Smooth muscle cell (in vitro differentiated cells): ENCODE results near the gene NKIRAS2. TPM values are rescaled to one million over a fixed set of nuclear protein-coding genes. Genes with fewer than 3 reads are reported as not detected.

Experiments
- DNase-seq: peaks from one replicate; lab custom pipeline; 2025; ENCODE audit not compliant: unreplicated experiment; lab: John Stamatoyannopoulos, UW
- H2AFZ ChIP-seq: fragments of 200-600 bp; sonication (generic); 2 replicates; pipeline ENCODE4 v1.6.0; 2016; ENCODE audit warnings: antibody characterized with exemption, low read depth, mild to moderate bottlenecking
- H3F3A ChIP-seq: fragments of 200-600 bp; sonication (generic); 2 replicates; pipeline ENCODE4 v1.6.0; 2017; ENCODE audit warnings: antibody characterized with exemption, low read depth
- H3K27ac ChIP-seq: fragments of 200-600 bp; sonication (generic); 2 replicates; pipeline ENCODE4 v1.5.1; 2016; ENCODE audit warnings: low read depth, mild to moderate bottlenecking
- H3K27me3 ChIP-seq: fragments of 200-600 bp; sonication (generic); 2 replicates; pipeline ENCODE4 v1.6.1; 2016; ENCODE audit warnings: low read depth, mild to moderate bottlenecking
- H3K36me3 ChIP-seq: fragments of 200-600 bp; sonication (generic); 2 replicates; pipeline ENCODE4 v1.5.1; 2016; ENCODE audit warnings: low read depth
- H3K4me1 ChIP-seq: fragments of 200-600 bp; sonication (generic); 2 replicates; pipeline ENCODE4 v1.5.1; 2016; ENCODE audit warnings: low read depth
- H3K4me2 ChIP-seq: fragments of 200-600 bp; sonication (generic); 2 replicates; pipeline ENCODE4 v1.6.0; 2016; ENCODE audit warnings: mild to moderate bottlenecking
- H3K4me3 ChIP-seq: fragments of 200-600 bp; sonication (generic); 2 replicates; pipeline ENCODE4 v1.5.1; 2016; ENCODE audit warnings: mild to moderate bottlenecking
- H3K79me2 ChIP-seq: fragments of 200-600 bp; sonication (generic); 2 replicates; pipeline ENCODE4 v1.6.0; 2016; ENCODE audit warnings: low read depth, mild to moderate bottlenecking
- H3K9ac ChIP-seq: fragments of 200-600 bp; sonication (generic); 2 replicates; pipeline ENCODE4 v1.6.0; 2016; ENCODE audit warnings: low read depth
- H3K9me3 ChIP-seq: fragments of 200-600 bp; sonication (generic); replicated peaks from 2 replicates; pipeline ENCODE4 v1.5.1; 2016; ENCODE audit warnings: low read depth
- H4K20me1 ChIP-seq: fragments of 200-600 bp; sonication (generic); 2 replicates; pipeline ENCODE4 v1.6.0; 2016; ENCODE audit warnings: low read depth
- WGBS: methylation state at CpG from one replicate; pipeline ENCODE4 v1.1.7; 2016; ENCODE audit warnings: low lambda C conversion rate; 5-methylcytosine and 5-hydroxymethylcytosine counted together
- polyA plus RNA-seq: library from polyadenylated mRNA; unstranded; fragments of >200 nt; fragmentation: Nextera tagmentation; extraction: Ambion mirVana; gene quantifications from 2 replicates; pipeline ENCODE4 v1.2.1, GENCODE V29; 2016
- total RNA-seq: library from RNA; depleted of rRNA; stranded (reverse); fragments of >200 nt; gene quantifications from 2 replicates; pipeline ENCODE4 v1.2.3, GENCODE V29; 2014
- TF ChIP-seq, protein P1 (sequence below): fragments of 200-600 bp; sonication (generic); IDR thresholded peaks from 2 replicates; pipeline ENCODE4 v1.5.1; 2017; ENCODE audit warnings: borderline replicate concordance, mild to moderate bottlenecking, antibody characterized with exemption; ENCODE audit not compliant: insufficient read depth, poor library complexity, severe bottlenecking

NKIRAS2 gene
- total and polyA plus RNA-seq, 2 experiments from 2014 or later, result 21.3 to 50.1 TPM

GRCh38 chr17:42027961-42028790 is 8.3 kb downstream of the NKIRAS2 start:
- no peak overlapping the region for H3K4me2 ChIP-seq
- no peak overlapping the region for H3K4me3 ChIP-seq
- WGBS, result 47% methylated on average over 15 of the region's 19 CpGs
- no peaks in the 10 kb centered on the region for H3K79me2 ChIP-seq
- no peak overlapping the region for H3K27ac ChIP-seq
- no peak for DNase-seq
- no peaks in the 10 kb centered on the region for H3K9me3 ChIP-seq
- peaks cover 10% of the 10 kb centered on the region for H3F3A ChIP-seq
- no peaks in the 10 kb centered on the region for H4K20me1 ChIP-seq
- H3K9ac ChIP-seq, result no peak overlapping the region
- H3K36me3 ChIP-seq, result no peaks in the 10 kb centered on the region
- H3K4me1 ChIP-seq, result peaks cover 27% of the 10 kb centered on the region
- no peaks in the 10 kb centered on the region for H3K27me3 ChIP-seq
- H2AFZ ChIP-seq, result no peak overlapping the region
- TF ChIP-seq, protein P1, sequence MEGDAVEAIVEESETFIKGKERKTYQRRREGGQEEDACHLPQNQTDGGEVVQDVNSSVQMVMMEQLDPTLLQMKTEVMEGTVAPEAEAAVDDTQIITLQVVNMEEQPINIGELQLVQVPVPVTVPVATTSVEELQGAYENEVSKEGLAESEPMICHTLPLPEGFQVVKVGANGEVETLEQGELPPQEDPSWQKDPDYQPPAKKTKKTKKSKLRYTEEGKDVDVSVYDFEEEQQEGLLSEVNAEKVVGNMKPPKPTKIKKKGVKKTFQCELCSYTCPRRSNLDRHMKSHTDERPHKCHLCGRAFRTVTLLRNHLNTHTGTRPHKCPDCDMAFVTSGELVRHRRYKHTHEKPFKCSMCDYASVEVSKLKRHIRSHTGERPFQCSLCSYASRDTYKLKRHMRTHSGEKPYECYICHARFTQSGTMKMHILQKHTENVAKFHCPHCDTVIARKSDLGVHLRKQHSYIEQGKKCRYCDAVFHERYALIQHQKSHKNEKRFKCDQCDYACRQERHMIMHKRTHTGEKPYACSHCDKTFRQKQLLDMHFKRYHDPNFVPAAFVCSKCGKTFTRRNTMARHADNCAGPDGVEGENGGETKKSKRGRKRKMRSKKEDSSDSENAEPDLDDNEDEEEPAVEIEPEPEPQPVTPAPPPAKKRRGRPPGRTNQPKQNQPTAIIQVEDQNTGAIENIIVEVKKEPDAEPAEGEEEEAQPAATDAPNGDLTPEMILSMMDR, result no peak

- Histone ChIP-seq H3F3A (peaks cover 9% of the 10 kb centered on the region), H3K27ac (no peak overlapping the region), H2AFZ (no peak overlapping the region), H3K4me3 (no peak overlapping the region), H3K36me3 (no peaks in the 10 kb centered on the region), H3K9me3 (no peaks in the 10 kb centered on the region), H3K4me2 (no peak overlapping the region), H3K9ac (no peak overlapping the region), H3K79me2 (no peaks in the 10 kb centered on the region), H3K27me3 (no peaks in the 10 kb centered on the region), H3K4me1 (peaks cover 27% of the 10 kb centered on the region), H4K20me1 (no peaks in the 10 kb centered on the region)
- no peak for DNase-seq
- TF ChIP-seq, protein P1, result no peak
- 77% methylated on average over 7 of the region's 7 CpGs for WGBS
Measured at GRCh38 chr17:42028791-42029127, 8.9 kb downstream of the NKIRAS2 start.

GRCh38 chr17:42031584-42031983 is 11.7 kb downstream of the NKIRAS2 start:
- H3F3A ChIP-seq, result no peaks in the 10 kb centered on the region
- DNase-seq, result no peak
- TF ChIP-seq, protein P1, result no peak
- no peaks in the 10 kb centered on the region for H3K9me3 ChIP-seq
- WGBS, result 94% methylated on average over 6 of the region's 6 CpGs
- no peaks in the 10 kb centered on the region for H3K36me3 ChIP-seq
- H3K79me2 ChIP-seq, result no peaks in the 10 kb centered on the region
- no peak overlapping the region for H3K4me2 ChIP-seq
- H3K4me3 ChIP-seq, result no peak overlapping the region
- peaks cover 19% of the 10 kb centered on the region for H3K4me1 ChIP-seq
- H2AFZ ChIP-seq, result no peak overlapping the region
- no peak overlapping the region for H3K9ac ChIP-seq
- H3K27me3 ChIP-seq, result no peaks in the 10 kb centered on the region
- no peak overlapping the region for H3K27ac ChIP-seq
- no peaks in the 10 kb centered on the region for H4K20me1 ChIP-seq

- Histone ChIP-seq H3K4me1 (peaks cover 5% of the 10 kb centered on the region), H3K27ac (no peak overlapping the region), H3K9ac (no peak overlapping the region), H3K4me2 (no peak overlapping the region), H3K4me3 (no peak overlapping the region), H3K27me3 (no peaks in the 10 kb centered on the region), H2AFZ (no peak overlapping the region), H4K20me1 (no peaks in the 10 kb centered on the region), H3F3A (no peaks in the 10 kb centered on the region), H3K79me2 (no peaks in the 10 kb centered on the region), H3K36me3 (no peaks in the 10 kb centered on the region), H3K9me3 (no peaks in the 10 kb centered on the region)
- WGBS, result 74% methylated on average over 5 of the region's 6 CpGs
- DNase-seq, result no peak
- TF ChIP-seq, protein P1, result no peak
Measured at GRCh38 chr17:42034059-42034458, 14.2 kb downstream of the NKIRAS2 start.
